GM12874 (cell line): Measurements from ENCODE around the gene COMMD1.

ENCODE experiments used
- TF ChIP-seq, protein P1 (sequence below): IDR thresholded peaks from 2 replicates; pipeline ENCODE4 v1.5.1; 2011; ENCODE audit warnings: low read depth, mild to moderate bottlenecking, control low read depth, low read length, moderate library complexity; ENCODE audit not compliant: insufficient read depth

Gene COMMD1

DNA sequence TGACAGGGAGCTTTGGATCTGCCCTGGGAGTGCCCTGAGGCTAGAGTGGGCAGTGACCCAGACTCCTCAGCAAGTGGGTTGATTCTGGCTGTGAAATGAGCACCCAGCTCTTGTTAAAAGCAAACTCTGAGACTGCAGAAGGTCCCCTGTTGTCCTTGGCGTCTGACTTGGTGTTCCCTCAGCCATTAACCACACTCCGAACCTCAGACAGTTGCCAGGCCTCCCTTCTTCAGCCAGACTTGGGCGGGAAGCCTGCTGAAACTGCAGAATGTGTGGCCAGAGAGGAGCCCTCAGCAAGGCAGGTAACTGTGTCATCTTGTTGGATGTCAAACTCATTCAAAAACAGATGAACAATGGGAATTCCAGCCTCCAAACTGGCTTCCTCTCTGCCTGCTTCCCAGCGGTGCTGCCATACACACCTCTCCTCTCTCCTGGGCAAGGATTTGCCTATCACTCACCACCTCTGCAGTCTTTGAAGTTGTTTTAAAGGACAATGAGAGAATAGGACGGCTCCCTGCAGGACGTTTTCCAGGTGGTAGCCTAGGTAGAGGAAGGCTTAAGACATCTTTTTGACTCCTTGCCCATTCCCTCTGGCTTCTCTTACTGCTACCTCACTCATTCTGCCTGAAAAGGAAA, 251.5 kb downstream of the COMMD1 start:
- TF ChIP-seq, protein P1, sequence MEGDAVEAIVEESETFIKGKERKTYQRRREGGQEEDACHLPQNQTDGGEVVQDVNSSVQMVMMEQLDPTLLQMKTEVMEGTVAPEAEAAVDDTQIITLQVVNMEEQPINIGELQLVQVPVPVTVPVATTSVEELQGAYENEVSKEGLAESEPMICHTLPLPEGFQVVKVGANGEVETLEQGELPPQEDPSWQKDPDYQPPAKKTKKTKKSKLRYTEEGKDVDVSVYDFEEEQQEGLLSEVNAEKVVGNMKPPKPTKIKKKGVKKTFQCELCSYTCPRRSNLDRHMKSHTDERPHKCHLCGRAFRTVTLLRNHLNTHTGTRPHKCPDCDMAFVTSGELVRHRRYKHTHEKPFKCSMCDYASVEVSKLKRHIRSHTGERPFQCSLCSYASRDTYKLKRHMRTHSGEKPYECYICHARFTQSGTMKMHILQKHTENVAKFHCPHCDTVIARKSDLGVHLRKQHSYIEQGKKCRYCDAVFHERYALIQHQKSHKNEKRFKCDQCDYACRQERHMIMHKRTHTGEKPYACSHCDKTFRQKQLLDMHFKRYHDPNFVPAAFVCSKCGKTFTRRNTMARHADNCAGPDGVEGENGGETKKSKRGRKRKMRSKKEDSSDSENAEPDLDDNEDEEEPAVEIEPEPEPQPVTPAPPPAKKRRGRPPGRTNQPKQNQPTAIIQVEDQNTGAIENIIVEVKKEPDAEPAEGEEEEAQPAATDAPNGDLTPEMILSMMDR = no peak

DNA sequence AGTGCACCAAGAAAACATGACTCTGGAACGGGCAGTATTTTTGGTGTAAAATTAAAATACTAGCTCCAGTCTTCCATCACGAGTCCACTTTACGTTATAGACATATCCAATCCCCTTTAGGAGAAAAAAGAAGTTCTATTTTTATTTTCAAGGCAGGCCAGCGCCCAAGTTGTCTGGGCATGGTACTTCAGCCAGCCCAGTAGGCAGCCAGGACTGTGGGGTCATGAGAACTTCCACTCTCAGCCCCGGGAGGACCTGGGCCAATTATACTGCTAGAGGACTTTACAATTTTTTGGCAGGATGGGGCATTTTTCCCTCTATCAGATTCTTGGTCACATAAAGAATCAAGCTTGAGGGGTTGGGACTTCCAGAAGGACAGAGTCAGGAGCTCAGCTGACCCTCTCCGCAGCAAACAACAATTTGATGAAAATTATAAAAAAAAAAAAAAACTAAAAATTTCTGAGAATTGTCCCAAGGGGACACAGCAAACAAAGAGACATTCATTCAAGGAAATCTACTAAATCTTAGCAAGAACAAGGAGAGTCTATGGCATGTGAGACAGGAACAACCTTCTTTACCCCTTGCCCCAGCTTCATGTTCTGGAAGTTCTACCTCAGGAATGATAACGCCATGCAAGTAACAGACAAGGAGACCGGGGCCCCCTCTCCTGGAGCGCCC, 253.1 kb downstream of the COMMD1 start:
- TF ChIP-seq, protein P1 = no peak

DNA sequence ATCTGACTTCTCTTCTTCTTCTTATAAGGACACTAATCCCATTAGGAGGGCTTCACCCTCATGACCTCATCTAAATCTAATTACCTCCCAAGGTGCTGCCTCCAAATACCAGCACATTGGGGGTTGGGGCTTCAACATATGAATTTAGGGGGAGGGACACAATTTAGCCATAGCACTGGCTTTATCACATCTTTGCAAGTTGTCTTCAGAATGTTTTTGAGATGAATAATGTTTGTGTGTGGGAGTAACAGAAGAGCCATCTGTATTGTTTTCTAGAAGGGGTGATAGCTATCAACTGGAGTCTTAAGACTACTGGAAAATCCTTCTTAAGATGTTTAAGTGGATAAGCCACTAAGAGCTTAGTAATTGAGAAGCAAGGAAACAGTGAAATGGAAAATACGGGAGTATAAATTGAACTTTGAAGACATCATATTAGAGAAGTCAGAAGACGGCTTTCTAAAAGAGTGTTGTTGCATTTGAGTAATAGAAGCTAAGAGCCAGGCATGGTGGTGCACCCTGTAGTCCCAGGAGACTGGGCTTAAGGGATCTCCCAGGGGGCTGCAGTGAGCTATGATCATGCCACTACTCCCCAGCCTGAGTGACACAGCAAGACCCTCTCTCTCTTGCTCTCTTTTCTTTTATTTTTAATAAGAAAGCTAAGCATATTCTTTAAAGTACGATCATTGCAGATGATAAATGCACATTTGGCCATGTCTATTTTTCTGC, 257.8 kb downstream of the COMMD1 start:
- TF ChIP-seq, protein P1 = no peak

DNA sequence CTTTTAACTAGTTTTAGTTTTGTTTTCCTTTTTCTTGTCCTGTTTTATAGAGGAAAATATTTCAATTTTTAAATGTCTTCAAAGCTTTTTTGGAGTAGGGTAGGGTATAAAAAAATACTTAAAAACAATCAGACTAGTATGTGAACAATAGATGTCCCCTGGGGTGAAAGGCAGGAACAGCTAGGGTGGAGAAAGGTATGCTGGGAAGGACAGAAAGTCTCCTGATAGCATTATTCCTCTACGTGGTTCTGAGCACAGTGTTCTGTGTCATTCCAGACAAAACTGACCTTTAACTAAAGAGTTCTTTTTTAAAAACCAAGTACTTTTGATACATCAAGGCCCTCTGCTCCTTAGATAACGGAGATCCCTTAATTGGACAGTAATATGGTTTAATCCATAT, 258.4 kb downstream of the COMMD1 start:
- TF ChIP-seq, protein P1 = no peak

DNA sequence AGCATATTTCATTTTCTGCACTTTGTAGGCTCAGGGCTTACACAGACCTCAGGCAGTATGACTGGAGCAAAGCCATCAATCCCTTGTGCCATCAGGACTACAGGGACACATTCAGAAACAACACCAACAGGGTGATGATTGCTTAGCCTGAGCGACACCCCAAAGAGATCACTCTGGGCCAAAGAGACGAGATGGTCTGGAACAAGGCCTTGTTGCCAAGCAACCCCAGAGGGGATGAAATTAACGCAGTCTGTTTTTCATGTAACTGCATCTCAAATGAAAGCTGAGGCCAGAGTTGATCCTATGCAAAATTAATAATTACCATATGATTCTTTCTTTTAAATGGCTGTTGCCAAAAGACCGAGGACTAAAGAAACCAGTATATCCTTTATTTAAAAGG, 270.3 kb downstream of the COMMD1 start:
- TF ChIP-seq, protein P1 = no peak

DNA sequence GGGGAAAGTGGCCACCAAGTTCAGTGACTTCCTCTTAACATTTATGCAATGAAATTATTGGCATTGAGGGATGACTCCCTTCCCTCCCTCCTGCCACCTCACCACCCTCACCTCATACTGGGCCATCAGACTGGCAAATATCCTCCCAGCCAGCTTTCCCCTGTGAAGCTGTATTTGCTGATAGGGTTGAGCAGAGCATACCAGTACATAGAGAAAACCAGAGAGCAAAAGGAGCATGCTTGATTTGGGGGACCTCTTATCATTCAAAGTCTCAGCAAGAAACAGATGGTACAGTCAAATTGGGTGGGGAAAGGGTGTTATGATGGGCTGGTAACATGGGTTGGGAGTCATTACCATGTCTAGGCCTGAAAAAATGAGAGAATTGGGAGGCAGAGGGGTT, 271.3 kb downstream of the COMMD1 start:
- TF ChIP-seq, protein P1 = no peak

DNA sequence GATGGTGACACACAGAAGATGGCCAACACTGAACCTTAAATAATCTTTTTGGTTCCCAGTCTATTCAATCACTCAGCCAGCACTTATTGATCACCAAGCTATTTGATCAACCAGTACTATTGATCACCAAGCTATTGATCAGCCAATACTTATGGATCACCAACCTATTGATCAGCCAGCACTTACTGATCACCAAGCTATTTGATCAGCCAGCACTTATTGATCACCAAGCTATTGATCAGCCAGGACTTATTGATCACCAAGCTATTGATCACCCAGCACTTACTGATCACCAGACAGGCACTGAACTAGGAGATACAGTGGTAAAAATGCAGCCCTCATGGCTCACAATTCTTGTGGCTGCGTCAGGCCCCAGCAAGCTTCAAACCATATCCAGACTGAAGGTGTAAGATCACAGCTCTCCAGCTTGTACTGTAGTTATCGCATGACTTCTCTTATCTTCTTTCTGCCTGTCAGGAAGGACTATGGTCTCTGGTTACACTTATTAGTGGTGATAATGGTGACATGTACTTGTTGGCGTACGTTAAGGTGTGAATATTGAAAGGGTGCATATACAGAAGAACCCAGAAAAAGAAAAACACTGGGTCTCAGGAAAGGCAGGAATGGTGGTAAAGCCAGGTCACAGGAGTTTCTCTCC, 272.0 kb downstream of the COMMD1 start:
- TF ChIP-seq, protein P1 = no peak
